Ovary (tissue), 9 donors: ENCODE measurements around the gene LMF1. TPM values are rescaled to one million over a fixed set of nuclear protein-coding genes. Genes with fewer than 3 reads are reported as not detected.

Experiments
- DNase-seq, 5 donors: peaks; one replicate each; pipeline ENCODE4 v3.0.0-alpha.2; 2019 to 2020
- H3K27ac ChIP-seq, 2 donors: fragments of 200-600 bp; one replicate each; pipeline versions ENCODE4 v1.5.1 to v1.8.0; 2019 to 2022
- H3K27me3 ChIP-seq: fragments of 200-600 bp; one replicate; pipeline ENCODE4 v1.8.0; 2022
- H3K36me3 ChIP-seq: fragments of 200-600 bp; sonication (generic); one replicate; pipeline ENCODE4 v1.5.1; 2019
- H3K4me1 ChIP-seq: one replicate; pipeline ENCODE4 v1.8.1; 2013; ENCODE audit warnings: mild to moderate bottlenecking, moderate library complexity; ENCODE audit not compliant: insufficient read depth
- H3K4me3 ChIP-seq: fragments of 200-600 bp; sonication (generic); one replicate; pipeline ENCODE4 v1.5.1; 2017
- H3K9me3 ChIP-seq, 2 donors: fragments of 200-600 bp in 1 of 2; sonication (generic) in 1 of 2; one replicate each; pipeline versions ENCODE4 v1.5.1 to v1.8.1; 2013 to 2019; ENCODE audit warnings: mild to moderate bottlenecking in 1 of 2, moderate library complexity in 1 of 2
- EP300 ChIP-seq: sonication (generic); formaldehyde crosslinking; IDR thresholded peaks from one replicate; pipeline ENCODE4 v1.6.1; 2017; ENCODE audit warnings: antibody characterized with exemption
- POLR2A ChIP-seq: fragments of 450-650 bp; IDR thresholded peaks from one replicate; pipeline ENCODE4 v1.6.1; 2017; ENCODE audit warnings: antibody characterized with exemption, mild to moderate bottlenecking, moderate library complexity
- WGBS, 3 donors: extraction: QIAGEN DNeasy Blood & Tissue Kit in 1 of 3; methylation state at CpG; one replicate each; pipeline versions ENCODE4 v1.1.5 to v1.1.7; 2013 to 2017; 5-methylcytosine and 5-hydroxymethylcytosine counted together
- intact Hi-C, 4 donors: fragments of 100-400 bp; cut with DNase I; formaldehyde crosslinking; loops; one replicate each; pipeline versions ENCODE4 v1.11.0 to v1.15.1; 2022 to 2023
- polyA plus RNA-seq, 2 donors: library from polyadenylated mRNA; stranded (reverse); fragments of 200-250 nt in 1 of 2; fragments of 350-450 nt in 1 of 2; fragmentation: Illumina TruSeq in 1 of 2; extraction: RNeasy Lipid Tissue Mini Kit (QIAGEN cat#74804) in 1 of 2; gene quantifications; one replicate each; pipeline ENCODE4 v1.2.3, GENCODE V29; 2013 to 2014
- total RNA-seq, 7 donors: library from RNA; depleted of rRNA in 2 of 7; stranded (reverse); fragments of >200 nt in 2 of 7; fragmentation: NEBNext Ultra II Directional in 3 of 7; extraction: Animal tissue kit (Norgen Biotek cat#: 25700) in 3 of 7; gene quantifications; one replicate each; pipeline versions ENCODE4 v1.1.0 to v1.2.4, GENCODE V29; 2016 to 2023
- TF ChIP-seq, protein P1 (sequence below), 3 donors: fragments of 450-650 bp in 2 of 3; fragments of 200-600 bp in 1 of 3; IDR thresholded peaks; one replicate each; pipeline versions ENCODE4 v1.5.1 to v1.8.0; 2016 to 2022; ENCODE audit warnings: antibody characterized with exemption in 3 of 3, mild to moderate bottlenecking in 1 of 3
- donor health status: DM: no; HTN: no; CAD: no; lungs with moderate emphysema.
- donor health status: DM: no; HTN: no; CAD: no.
- donor health status: Bipolar disorder and iron deficiency.
- donor health status: DM: yes; HTN: yes; CAD: no.
- donor health status: DM: no; HTN: no; CAD: no.
- donor health status: DM: yes; HTN: yes; CAD: no.

The LMF1 gene
- total and polyA plus RNA-seq, 9 donors: 7.8 to 31.9 (median 23.6) TPM

DNA sequence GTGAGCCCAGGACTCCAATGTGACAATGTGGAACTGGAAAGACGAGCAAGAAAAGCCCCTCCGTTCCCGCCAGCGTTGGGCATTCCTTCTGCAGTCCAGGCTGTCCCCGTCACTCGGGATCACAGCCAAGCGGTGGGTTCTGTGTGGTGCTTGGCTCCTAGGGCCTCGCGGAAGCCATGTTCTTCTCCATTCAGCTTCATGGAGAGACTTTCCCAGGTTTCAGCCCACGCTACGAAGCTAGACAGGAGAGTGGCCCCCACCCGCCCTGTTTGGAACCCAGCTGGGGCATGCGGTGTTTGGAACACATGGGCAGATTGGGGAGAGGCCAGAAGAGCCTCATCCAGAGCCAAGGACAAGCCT is 5.8 kb downstream of the LMF1 start:
- DNase-seq: peak in 1 of 5 donors; percentile 14
- H3K4me1 ChIP-seq: peaks cover 16% of the 10 kb centered on the region
- intact Hi-C loops: no loop called here
- H3K36me3 ChIP-seq: no peaks in the 10 kb centered on the region
- TF ChIP-seq, protein P1, sequence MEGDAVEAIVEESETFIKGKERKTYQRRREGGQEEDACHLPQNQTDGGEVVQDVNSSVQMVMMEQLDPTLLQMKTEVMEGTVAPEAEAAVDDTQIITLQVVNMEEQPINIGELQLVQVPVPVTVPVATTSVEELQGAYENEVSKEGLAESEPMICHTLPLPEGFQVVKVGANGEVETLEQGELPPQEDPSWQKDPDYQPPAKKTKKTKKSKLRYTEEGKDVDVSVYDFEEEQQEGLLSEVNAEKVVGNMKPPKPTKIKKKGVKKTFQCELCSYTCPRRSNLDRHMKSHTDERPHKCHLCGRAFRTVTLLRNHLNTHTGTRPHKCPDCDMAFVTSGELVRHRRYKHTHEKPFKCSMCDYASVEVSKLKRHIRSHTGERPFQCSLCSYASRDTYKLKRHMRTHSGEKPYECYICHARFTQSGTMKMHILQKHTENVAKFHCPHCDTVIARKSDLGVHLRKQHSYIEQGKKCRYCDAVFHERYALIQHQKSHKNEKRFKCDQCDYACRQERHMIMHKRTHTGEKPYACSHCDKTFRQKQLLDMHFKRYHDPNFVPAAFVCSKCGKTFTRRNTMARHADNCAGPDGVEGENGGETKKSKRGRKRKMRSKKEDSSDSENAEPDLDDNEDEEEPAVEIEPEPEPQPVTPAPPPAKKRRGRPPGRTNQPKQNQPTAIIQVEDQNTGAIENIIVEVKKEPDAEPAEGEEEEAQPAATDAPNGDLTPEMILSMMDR (IDR thresholded peaks at IDR 0.05): no peak
- no peak for TF ChIP-seq POLR2A
- no peak for TF ChIP-seq EP300
- H3K27me3 ChIP-seq: no peaks in the 10 kb centered on the region
- H3K9me3 ChIP-seq: no peaks in the 10 kb centered on the region
- no peak overlapping the region for H3K27ac ChIP-seq
- 92 to 97% (median 94%) methylated on average over 13 of the region's 13 CpGs for WGBS, 3 donors
- H3K4me3 ChIP-seq: no peak overlapping the region

DNA sequence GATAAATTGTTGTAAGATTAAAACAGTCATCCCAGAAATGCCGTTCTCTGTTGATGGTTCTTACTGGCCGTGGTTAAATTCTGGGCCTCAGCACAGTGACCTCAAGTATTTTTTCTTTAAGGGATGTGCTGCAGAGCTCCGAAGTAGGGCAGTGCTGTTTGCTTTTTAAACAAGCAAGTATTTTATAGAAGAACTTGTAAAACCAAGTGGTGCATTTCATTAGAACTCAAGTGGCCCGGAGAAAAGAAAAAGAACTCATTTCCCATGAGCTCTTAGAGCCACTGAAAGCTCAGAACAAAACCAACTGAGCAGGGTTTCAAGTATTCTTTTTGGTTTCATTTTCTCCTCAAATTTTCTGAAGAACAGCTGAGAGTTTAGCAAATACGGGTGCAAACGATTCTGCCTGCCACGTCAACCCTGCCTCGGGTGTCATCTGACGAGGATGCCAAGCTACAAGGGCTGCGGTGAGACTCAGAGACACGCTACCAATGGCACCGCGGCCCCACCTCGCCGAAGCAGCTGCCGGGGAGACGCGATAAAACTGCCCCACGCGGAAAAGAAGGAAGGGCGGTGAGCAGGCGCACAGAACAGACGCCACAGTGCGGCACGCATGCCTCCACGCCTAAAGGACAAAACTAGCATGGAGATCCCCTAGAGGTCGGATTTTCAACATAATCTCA is 6.3 kb downstream of the LMF1 start:
- Histone ChIP-seq H3K27me3 (no peaks in the 10 kb centered on the region), H3K36me3 (no peaks in the 10 kb centered on the region), H3K9me3 (no peaks in the 10 kb centered on the region), H3K4me1 (peaks cover 11% of the 10 kb centered on the region), H3K4me3 (no peak overlapping the region), H3K27ac (no peak overlapping the region)
- WGBS, 3 donors: 75 to 87% (median 86%) methylated on average over 27 of the region's 27 CpGs
- TF ChIP-seq POLR2A: no peak
- TF ChIP-seq, protein P1 (IDR thresholded peaks at IDR 0.05): no peak
- no peak for TF ChIP-seq EP300
- intact Hi-C loops: no loop called here
- DNase-seq: peak in 1 of 5 donors; percentile 10

DNA sequence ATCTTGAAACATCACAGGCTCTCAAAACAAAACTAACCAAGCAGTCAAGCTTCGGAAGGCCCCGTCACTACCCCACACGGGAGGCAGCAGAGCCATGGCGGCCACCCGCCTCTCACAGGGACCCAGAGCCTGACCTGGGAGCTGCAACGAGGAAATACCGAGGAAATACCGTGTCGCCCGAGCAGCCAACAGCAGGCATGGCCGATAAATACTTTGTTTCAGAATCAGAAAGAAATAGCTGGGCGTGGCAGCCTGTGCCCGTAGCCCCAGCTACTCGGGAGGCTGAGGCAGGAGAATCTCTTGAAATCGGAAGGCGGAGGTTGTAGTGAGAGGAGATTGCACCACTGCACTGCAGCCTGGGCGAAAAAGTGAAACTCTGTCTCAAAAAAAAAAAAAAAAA is 6.9 kb downstream of the LMF1 start:
- H3K27ac ChIP-seq: no peak overlapping the region

DNA sequence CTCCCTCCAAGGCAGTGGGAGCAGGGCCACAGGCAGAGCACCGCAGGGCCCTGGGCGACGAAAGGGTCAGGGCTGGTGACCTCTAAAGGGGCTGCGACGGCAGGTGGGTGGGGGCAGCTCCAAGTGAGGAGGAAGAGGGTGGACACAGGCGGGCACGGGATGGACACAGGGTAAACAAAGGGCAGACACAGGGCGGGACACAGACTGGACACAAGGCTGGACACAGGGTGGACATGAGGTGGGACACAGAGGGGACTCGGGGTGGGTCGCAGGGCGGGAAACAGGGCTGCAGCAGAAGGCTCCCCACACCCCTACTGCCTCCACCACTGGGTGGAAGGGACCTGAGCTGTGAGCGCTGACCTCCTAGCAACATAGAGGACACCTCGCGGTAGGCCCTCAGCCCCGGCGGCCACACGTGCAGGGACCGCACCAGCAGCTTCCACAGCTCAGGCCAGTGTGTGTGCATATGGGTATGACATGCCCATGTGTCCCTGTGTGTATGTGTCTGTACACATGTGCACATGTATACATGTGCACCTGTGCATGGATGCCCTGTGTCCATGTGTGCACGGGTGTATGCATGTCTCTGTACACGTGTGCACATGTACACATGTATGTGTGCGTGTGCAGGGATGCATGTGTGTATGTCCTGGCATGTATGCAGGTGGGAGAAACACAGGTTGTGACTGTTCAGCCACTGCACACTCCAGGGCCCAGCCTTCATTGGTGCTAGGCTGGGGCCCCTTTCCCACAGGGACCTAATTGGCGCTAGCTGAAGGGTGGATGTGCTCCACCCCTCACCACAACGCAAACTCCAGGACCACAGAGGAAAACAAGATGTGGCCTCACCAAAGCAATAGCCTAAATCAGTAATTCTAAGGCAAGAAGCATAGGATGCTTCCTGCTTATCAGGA is 7.6 kb downstream of the LMF1 start:
- intact Hi-C loops: no loop called here
- Histone ChIP-seq H3K4me3 (no peak overlapping the region), H3K4me1 (peaks cover 9% of the 10 kb centered on the region), H3K36me3 (no peaks in the 10 kb centered on the region), H3K27me3 (no peaks in the 10 kb centered on the region), H3K9me3 (no peaks in the 10 kb centered on the region), H3K27ac (no peak overlapping the region)
- WGBS, 3 donors: 78 to 88% (median 84%) methylated on average over 23 of the region's 23 CpGs
- DNase-seq: peak in 1 of 5 donors; percentile 9
- TF ChIP-seq, protein P1 (IDR thresholded peaks at IDR 0.05): no peak
- no peak for TF ChIP-seq POLR2A
- TF ChIP-seq EP300: no peak

More for the DNA sequence above, 6.9 kb downstream of the LMF1 start:
- H3K9me3 ChIP-seq: no peaks in the 10 kb centered on the region
- TF ChIP-seq EP300: no peak
- TF ChIP-seq, protein P1 (IDR thresholded peaks at IDR 0.05): no peak
- no peak for TF ChIP-seq POLR2A
- intact Hi-C loops: no loop called here
- H3K4me3 ChIP-seq: no peak overlapping the region
- DNase-seq: peak in 1 of 5 donors; percentile 9
- no peaks in the 10 kb centered on the region for H3K36me3 ChIP-seq
- 68 to 87% (median 78%) methylated on average over 17 of the region's 17 CpGs for WGBS, 3 donors
- peaks cover 9% of the 10 kb centered on the region for H3K4me1 ChIP-seq
- no peaks in the 10 kb centered on the region for H3K27me3 ChIP-seq
